SKM-1 (cell line): ENCODE data around the gene SENP6.

ENCODE experiments used
- DNase-seq: peaks from one replicate; lab custom pipeline; 2025; ENCODE audit not compliant: unreplicated experiment; lab: John Stamatoyannopoulos, UW

Gene SENP6

DNA sequence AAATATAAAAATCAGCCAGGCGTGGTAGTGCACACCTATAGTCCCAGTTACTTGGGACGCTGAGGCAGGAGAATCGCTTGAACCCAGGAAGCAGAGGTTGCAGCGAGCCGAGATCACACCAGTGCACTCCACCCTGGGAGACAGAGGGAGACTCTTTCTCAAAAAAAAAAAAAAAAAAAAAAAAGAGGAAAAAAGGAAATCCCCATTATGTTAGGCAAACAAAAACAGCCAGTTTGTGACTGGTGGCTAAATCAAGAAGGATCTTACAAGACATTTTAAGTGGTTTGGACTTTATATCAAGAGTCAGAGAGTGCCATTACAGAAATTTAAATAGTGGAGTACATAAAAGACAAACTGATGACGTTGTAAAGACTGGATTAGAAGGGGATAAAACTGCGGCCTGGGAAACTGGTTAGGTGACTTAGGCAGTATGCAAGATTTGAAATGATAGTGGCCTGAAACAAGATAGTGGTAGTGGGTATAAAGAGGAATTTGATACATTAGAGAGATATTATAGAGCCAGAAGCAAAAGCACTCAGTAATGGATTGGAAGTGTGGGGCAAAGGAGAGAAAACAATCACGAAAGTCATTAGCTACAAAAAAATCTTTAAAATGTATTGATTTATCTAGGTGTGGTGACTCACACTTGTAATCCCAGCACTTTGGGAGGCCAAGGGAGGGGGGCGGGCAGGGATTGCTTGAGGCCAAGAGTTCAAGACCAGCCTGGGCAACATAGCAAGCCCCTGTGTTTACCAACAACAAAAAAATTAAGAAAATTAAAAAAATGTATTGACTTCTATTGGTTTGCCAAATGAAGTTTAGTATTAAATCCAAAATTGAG is 145.7 kb downstream of the SENP6 start:
- no peak for DNase-seq

- no peak for DNase-seq
Observed at GRCh38 chr6:75748003-75748742, 146.5 kb downstream of the SENP6 start.

- DNase-seq: no peak
Observed at GRCh38 chr6:75748743-75749538, 147.3 kb downstream of the SENP6 start, which contains the start of gene MYO6. MYO6 (plus strand) TSS chr6:75749239; CDS start chr6:75817548, 68,309 bp downstream.

- DNase-seq: no peak
Observed at GRCh38 chr6:75751443-75751842, 149.8 kb downstream of the SENP6 start.

GRCh38 chr6:75752365-75752764 is 150.7 kb downstream of the SENP6 start:
- no peak for DNase-seq

- no peak for DNase-seq
Observed at GRCh38 chr6:75755704-75756103, 154.0 kb downstream of the SENP6 start.

- no peak for DNase-seq
Observed at GRCh38 chr6:75757295-75757694, 155.6 kb downstream of the SENP6 start.

GRCh38 chr6:75758061-75758460 is 156.4 kb downstream of the SENP6 start:
- no peak for DNase-seq

- DNase-seq: no peak
Observed at GRCh38 chr6:75759207-75759606, 157.5 kb downstream of the SENP6 start.

GRCh38 chr6:75760320-75760719 is 158.6 kb downstream of the SENP6 start:
- DNase-seq: no peak

DNA sequence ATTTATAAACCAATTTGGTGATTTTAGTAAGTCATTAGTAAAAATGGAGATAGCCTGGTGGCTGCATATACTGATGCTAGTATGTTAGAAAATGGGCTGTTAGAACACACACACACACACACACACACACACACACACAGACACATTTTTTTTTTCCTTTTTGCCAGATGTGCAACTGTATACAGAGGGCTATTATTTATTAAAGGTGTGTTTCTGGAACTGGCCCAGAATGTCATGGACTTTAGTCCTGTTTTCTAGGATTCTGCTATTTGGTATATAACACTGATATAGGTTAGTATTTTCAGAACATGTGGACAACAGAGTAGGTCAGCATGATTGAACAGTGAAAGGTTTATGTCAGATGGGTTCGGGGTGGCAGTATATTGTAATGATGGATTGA is 159.8 kb downstream of the SENP6 start:
- no peak for DNase-seq

- no peak for DNase-seq
Observed at GRCh38 chr6:75762063-75762462, 160.4 kb downstream of the SENP6 start.

- DNase-seq: no peak
Observed at GRCh38 chr6:75766387-75766786, 164.7 kb downstream of the SENP6 start.
